ENCODE results near the gene BOD1L1.
A peak's percentile ranks its signal among the peaks of the same experiment; 100 is the strongest.

GRCh38 chr4:13535708-13536361 lies 91.7 kb downstream of the BOD1L1 start:
- no peak for TF ChIP-seq CTCF (conservative IDR thresholded peaks at IDR 0.05; ENCODE audit: low read depth in 2 of 2)
- no peak for TF ChIP-seq ETS1 (IDR thresholded peaks at IDR 0.05)
- peak; percentile 83 for TF ChIP-seq EZH2phosphoT487 (IDR thresholded peaks at IDR 0.05; ENCODE audit: unreplicated experiment)
- no peak for TF ChIP-seq REST (IDR thresholded peaks at IDR 0.05; ENCODE audit: unreplicated experiment)
- TF ChIP-seq JUNB (IDR thresholded peaks at IDR 0.05; ENCODE audit: unreplicated experiment) = no peak
- no peak for TF ChIP-seq POLR2AphosphoS5 (IDR thresholded peaks at IDR 0.05; ENCODE audit: low read depth)
- TF ChIP-seq EZH2 (IDR thresholded peaks at IDR 0.05; ENCODE audit: low read depth, unreplicated experiment) = peak; percentile 93
- no peak for TF ChIP-seq CREB1 (CRISPR knock-in tag; IDR thresholded peaks at IDR 0.05; ENCODE audit: low read depth)
- TF ChIP-seq, protein P1, sequence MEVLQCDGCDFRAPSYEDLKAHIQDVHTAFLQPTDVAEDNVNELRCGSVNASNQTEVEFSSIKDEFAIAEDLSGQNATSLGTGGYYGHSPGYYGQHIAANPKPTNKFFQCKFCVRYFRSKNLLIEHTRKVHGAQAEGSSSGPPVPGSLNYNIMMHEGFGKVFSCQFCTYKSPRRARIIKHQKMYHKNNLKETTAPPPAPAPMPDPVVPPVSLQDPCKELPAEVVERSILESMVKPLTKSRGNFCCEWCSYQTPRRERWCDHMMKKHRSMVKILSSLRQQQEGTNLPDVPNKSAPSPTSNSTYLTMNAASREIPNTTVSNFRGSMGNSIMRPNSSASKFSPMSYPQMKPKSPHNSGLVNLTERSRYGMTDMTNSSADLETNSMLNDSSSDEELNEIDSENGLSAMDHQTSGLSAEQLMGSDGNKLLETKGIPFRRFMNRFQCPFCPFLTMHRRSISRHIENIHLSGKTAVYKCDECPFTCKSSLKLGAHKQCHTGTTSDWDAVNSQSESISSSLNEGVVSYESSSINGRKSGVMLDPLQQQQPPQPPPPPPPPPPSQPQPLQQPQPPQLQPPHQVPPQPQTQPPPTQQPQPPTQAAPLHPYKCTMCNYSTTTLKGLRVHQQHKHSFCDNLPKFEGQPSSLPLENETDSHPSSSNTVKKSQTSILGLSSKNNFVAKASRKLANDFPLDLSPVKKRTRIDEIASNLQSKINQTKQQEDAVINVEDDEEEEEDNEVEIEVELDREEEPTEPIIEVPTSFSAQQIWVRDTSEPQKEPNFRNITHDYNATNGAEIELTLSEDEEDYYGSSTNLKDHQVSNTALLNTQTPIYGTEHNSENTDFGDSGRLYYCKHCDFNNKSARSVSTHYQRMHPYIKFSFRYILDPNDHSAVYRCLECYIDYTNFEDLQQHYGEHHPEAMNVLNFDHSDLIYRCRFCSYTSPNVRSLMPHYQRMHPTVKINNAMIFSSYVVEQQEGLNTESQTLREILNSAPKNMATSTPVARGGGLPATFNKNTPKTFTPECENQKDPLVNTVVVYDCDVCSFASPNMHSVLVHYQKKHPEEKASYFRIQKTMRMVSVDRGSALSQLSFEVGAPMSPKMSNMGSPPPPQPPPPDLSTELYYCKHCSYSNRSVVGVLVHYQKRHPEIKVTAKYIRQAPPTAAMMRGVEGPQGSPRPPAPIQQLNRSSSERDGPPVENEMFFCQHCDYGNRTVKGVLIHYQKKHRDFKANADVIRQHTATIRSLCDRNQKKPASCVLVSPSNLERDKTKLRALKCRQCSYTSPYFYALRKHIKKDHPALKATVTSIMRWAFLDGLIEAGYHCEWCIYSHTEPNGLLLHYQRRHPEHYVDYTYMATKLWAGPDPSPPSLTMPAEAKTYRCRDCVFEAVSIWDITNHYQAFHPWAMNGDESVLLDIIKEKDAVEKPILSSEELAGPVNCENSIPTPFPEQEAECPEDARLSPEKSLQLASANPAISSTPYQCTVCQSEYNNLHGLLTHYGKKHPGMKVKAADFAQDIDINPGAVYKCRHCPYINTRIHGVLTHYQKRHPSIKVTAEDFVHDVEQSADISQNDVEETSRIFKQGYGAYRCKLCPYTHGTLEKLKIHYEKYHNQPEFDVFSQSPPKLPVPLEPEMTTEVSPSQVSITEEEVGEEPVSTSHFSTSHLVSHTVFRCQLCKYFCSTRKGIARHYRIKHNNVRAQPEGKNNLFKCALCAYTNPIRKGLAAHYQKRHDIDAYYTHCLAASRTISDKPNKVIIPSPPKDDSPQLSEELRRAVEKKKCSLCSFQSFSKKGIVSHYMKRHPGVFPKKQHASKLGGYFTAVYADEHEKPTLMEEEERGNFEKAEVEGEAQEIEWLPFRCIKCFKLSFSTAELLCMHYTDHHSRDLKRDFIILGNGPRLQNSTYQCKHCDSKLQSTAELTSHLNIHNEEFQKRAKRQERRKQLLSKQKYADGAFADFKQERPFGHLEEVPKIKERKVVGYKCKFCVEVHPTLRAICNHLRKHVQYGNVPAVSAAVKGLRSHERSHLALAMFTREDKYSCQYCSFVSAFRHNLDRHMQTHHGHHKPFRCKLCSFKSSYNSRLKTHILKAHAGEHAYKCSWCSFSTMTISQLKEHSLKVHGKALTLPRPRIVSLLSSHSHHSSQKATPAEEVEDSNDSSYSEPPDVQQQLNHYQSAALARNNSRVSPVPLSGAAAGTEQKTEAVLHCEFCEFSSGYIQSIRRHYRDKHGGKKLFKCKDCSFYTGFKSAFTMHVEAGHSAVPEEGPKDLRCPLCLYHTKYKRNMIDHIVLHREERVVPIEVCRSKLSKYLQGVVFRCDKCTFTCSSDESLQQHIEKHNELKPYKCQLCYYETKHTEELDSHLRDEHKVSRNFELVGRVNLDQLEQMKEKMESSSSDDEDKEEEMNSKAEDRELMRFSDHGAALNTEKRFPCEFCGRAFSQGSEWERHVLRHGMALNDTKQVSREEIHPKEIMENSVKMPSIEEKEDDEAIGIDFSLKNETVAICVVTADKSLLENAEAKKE (CRISPR knock-in tag; IDR thresholded peaks at IDR 0.05) = no peak
- no peak for TF ChIP-seq ZNF331 (CRISPR knock-in tag; IDR thresholded peaks at IDR 0.05; ENCODE audit: low read depth)
